HG02973 (cell line): Measurements from ENCODE around the gene CAMSAP2.
A peak's percentile ranks its signal among the peaks of the same experiment; 100 is the strongest.
"Not testable (repeated sequence)": the region's sequence is repeated elsewhere in the genome, so short reads cannot be mapped to it uniquely, and the experiment has no call there.

Experiments
- ATAC-seq: cut with Tn5 transposase; IDR thresholded peaks from one replicate; pipeline ENCODE4 v1.9.1; 2021; ENCODE audit warnings: moderate library complexity; ENCODE audit not compliant: unreplicated experiment

The CAMSAP2 gene

DNA sequence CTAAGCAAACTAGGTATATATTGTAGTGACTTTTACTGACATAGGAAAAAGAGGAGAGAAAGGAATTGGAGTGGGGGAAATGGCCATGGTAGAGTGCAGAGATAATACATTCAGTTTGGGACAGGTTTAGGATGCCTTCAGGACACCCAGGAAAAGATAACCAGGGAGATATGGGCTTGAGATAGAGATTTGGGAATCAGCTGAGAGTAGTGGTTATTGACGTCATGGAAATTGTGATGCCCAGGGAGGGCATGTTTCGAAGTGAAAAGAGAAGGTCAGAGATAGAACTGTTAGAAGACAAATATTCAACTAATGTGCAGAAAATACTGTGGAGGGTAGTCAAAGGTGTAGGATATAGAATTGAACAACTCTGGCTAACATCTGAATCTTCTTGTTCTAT lies 40.6 kb downstream of the CAMSAP2 start:
- ATAC-seq = no peak

DNA sequence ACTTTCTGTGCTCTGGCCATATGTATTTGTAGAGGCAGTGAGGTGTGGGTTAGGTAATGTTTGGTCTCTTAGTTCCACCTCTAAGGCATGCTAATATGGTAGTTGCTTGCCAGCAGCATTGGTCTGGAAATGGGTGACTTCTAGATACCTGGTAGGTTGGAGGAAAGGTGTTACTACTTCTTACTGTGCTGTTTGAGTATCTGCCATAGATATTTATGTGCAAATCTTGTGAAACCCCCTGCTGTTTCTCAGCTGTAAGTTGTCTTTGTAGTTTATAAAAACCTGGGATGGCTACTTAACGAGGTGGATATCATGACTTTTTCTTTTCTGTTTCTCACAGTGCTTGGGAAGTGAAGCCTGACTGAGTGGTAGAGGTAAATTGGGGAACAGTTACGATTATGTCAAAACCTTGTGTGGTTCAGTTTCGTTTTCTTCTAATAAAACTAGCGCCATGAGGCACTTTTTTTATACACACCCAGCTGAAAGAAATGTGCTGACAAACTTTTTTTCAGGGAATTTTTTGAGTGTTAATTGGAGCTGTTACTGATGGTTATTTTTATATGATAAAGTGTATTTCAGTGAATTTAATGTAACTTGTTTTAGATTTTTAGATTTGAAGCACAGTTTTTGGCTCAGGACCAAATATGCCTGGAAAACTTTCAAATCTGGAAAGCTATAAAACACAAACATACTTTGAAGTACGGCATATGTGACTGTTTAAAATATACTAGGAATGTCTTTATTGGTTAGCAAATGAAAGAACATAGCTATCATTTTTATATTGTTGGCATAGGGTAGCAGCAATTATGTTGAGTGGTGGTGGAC lies 42.1 kb downstream of the CAMSAP2 start:
- peak; percentile 73 for ATAC-seq

DNA sequence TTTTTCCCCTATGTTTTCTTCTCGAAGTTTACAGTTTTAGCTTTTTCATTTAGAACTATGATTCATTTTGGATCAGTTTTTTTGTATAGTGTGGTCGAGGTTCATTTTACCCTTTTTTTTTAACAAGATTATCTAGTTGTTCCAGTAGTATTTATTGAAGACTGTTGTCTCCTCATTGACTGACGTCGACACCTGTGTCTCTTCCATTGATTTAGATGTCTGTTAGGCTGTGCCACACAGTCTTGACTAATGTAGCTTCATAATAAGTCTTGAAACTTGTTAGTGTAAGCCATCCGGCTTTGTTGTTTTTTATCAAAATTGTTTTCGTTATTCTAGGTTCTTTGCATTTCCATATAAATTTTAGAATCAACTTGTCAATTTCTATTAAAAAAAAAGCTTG lies 45.2 kb downstream of the CAMSAP2 start:
- ATAC-seq = no peak

DNA sequence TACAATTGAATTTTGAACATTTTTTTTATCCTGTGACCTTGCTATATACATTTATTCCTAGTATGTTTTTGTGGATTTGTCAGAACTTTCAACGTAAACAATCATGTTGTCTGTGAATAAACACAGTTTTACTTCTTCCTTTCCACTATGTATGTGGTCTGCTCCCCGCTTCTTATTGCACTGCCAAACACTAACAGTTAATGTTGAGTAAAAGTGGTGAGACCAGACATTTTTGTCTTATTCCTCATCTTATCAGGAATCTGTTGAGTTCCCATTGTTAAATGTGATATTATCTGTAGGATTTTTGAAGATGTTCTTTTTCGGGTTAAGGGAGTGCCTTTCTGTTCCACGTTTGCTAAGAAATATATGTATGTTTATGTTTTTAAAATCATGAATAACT lies 45.9 kb downstream of the CAMSAP2 start:
- ATAC-seq = no peak

GRCh38 chr1:200786788-200787187 lies 48.1 kb downstream of the CAMSAP2 start:
- no peak for ATAC-seq

- no peak for ATAC-seq
Observed at GRCh38 chr1:200787896-200788387, 49.2 kb downstream of the CAMSAP2 start.

GRCh38 chr1:200791012-200791411 lies 52.3 kb downstream of the CAMSAP2 start:
- ATAC-seq = not testable (repeated sequence)

- ATAC-seq = no peak
Observed at GRCh38 chr1:200793677-200794076, 55.0 kb downstream of the CAMSAP2 start.

- no peak for ATAC-seq
Observed at GRCh38 chr1:200794506-200795065, 55.9 kb downstream of the CAMSAP2 start.

- no peak for ATAC-seq
Observed at GRCh38 chr1:200795156-200795555, 56.5 kb downstream of the CAMSAP2 start.

- ATAC-seq = no peak
Observed at GRCh38 chr1:200802042-200802441, 63.3 kb downstream of the CAMSAP2 start.

- ATAC-seq = peak; percentile 80
Observed at GRCh38 chr1:200802865-200803512, 64.3 kb downstream of the CAMSAP2 start.

DNA sequence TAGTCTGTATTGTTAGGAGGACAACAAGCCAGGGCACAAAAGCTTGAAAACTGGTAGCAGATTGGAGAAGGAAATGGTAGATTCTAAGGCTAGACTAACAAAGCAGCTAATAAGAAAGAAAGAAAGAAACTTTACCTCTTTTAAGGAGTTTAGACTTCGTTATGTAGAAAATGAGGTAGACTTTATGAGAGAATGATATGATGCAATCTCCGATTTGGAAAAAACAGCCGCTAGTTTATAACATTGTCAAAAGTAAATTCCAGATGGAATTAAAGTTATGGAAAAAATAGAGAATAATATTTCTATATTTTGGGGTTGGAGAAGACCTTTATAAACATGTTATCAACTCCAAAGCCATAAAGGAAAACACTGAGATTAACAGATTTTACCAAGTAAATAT lies 67.0 kb downstream of the CAMSAP2 start:
- no peak for ATAC-seq

DNA sequence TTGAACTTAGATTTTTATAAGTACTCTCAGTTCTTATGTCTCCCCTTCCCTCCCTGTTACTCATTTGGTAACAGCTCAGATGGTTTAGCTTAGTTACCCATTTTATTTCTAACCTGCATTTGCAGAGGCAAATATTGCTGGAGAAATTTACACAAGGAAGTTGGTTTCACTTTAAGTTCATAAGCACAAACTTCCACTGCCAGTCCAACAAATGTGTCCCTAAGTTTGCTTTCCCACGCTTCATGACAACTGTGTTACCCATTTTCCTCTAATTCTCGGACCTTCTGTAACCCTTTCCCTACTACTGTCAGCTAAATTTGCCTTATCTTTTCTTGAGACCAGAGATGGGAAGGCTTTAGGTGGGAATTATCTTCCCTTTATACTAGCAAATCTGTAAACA lies 70.2 kb downstream of the CAMSAP2 start:
- no peak for ATAC-seq

DNA sequence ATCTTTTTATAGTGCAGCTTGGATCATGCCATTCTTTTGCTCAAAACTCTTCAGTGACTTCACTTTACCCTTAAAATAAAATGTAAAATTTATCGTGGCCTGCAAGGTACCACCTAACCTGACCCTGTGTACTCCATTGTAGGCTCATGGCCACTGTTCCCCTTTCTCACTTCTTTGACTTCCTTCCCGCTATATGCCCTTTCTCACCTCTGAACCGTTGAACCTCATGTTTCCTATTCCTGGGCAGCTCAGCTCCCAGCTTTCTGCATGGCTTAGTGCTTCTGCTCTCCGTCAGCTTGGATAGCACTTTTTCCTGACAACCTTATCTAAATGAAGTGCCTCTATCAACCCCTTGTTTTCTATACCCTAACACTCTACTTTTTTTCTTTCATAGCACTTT lies 73.0 kb downstream of the CAMSAP2 start:
- ATAC-seq = no peak

- not testable (repeated sequence) for ATAC-seq
Observed at GRCh38 chr1:200816624-200817224, 78.0 kb downstream of the CAMSAP2 start.

DNA sequence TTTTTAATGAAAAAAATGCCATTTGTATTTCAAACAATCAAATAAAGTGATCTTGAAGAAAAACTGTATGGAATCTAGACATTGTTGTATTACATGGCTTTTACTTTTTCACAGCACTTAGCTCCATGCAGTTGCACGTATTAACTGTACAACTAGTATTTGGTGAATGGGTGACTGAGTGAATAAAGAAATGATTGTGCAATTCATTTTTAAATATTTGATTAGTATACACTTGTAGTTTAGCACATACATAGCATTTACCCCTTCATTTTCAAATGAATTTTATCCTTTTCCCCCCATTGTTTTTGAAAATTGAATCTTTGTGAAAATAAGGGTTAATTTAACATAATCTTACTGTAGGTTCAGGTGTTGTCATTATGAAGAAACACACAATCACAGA lies 79.6 kb downstream of the CAMSAP2 start:
- no peak for ATAC-seq

DNA sequence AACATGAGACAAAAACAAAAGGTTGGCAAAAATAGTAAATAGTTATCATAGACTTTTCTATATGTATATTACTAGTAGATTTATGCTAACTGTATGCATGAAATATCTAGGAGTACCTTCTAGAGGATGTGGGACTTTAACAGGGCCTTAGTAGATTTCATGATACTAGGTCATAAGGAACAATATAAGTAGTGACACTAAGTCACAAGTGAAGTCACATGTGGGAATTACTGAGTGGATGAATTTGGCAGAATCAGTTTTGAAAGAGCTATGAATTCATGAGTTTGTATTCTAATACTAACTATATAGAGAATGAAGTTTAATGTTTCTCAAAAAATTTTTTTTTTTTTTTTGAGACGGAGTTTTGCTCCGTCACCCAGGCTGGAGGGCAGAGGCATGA lies 81.0 kb downstream of the CAMSAP2 start:
- ATAC-seq = no peak

- ATAC-seq = no peak
Observed at GRCh38 chr1:200831091-200831490, 92.4 kb downstream of the CAMSAP2 start.

DNA sequence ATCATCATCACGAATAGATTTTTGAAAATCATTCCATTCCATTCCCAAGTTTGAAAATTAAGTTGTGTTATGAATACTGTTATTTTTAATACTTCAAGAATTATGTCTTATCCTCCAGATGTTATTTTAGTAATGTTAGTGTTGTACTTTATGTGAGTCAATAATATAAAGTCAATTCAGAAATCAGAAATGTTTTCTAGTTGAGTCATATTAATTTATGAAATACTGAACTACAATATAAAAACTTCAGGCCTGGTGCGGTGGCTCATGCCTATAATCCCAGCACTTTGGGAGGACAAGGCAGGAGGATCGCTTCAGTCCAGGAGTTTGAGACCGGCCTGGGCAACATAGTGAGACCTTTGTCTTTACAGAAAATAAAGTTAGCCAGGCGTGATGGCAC lies 95.7 kb downstream of the CAMSAP2 start:
- no peak for ATAC-seq

- no peak for ATAC-seq
Observed at GRCh38 chr1:200836213-200836612, 97.5 kb downstream of the CAMSAP2 start.
